Endothelial cell of umbilical vein (primary cell): ENCODE results near the gene AGT. TPM values are rescaled to one million over a fixed set of nuclear protein-coding genes. Genes with fewer than 3 reads are reported as not detected.

ENCODE experiments used
- BruUV-seq: library from RNA; stranded (reverse); fragments of 400-500 nt; replicated peaks from 2 replicates; lab custom pipeline; 2021; lab: Mats Ljungman, UMichigan
- CTCF ChIA-PET: fragments of 300-600, 350-600 bp; sonication (Branson Sonifier 250); formaldehyde crosslinking; loops from one replicate; lab custom pipeline; 2021; ENCODE audit warnings: antibody characterized with exemption, inconsistent platforms; lab: Charles Lee
- POLR2A ChIA-PET: fragments of 300-600, 350-600 bp; sonication (Branson Sonifier 250); formaldehyde crosslinking; loops from one replicate; lab custom pipeline; 2021; ENCODE audit warnings: antibody characterized with exemption, inconsistent platforms; lab: Charles Lee
- DNase-seq: peaks from one replicate; pipeline ENCODE4 v3.0.0-alpha.2; 2011; ENCODE audit warnings: low read depth, low spot score
- FAIRE-seq: peaks from 2 replicates; lab custom pipeline; 2011; peaks lifted over from hg19 to GRCh38; lab: Jason Lieb, UNC
- H2AFZ ChIP-seq: 2 replicates; pipeline ENCODE4 v1.6.0; 2012; ENCODE audit warnings: low read depth, low read length, control low read depth, inconsistent platforms
- H3K27ac ChIP-seq: 2 replicates; pipeline ENCODE4 v1.5.1; 2011; ENCODE audit warnings: low read depth, mild to moderate bottlenecking, control low read depth, low read length, moderate library complexity; ENCODE audit not compliant: insufficient read depth
- H3K27me3 ChIP-seq, 2 experiments: 2 replicates each; pipeline versions ENCODE4 v1.6.0 to v1.6.1; 2011; ENCODE audit warnings: low read length in 2 of 2, mixed read lengths in 1 of 2; ENCODE audit not compliant: control insufficient read depth in 2 of 2, insufficient read depth in 2 of 2
- H3K36me3 ChIP-seq, 2 experiments: 2 replicates in 1 of 2; 3 replicates in 1 of 2; pipeline ENCODE4 v1.5.1; 2011; ENCODE audit warnings: low read length in 2 of 2, mild to moderate bottlenecking in 1 of 2, moderate library complexity in 1 of 2; ENCODE audit not compliant: control insufficient read depth in 2 of 2, insufficient read depth in 2 of 2; ENCODE audit errors: extremely low read depth in 1 of 2
- H3K4me1 ChIP-seq: 3 replicates; pipeline ENCODE4 v1.5.1; 2011; ENCODE audit warnings: mild to moderate bottlenecking, low read length; ENCODE audit not compliant: control insufficient read depth, insufficient read depth; ENCODE audit errors: extremely low read depth
- H3K4me2 ChIP-seq: 2 replicates; pipeline ENCODE4 v1.6.1; 2011; ENCODE audit warnings: low read length, control low read depth, mixed read lengths; ENCODE audit not compliant: insufficient read depth
- H3K4me3 ChIP-seq, 3 experiments: fragments of 200-600 bp in 1 of 3; sonication (generic), shearing (Covaris generic) in 1 of 3; replicated peaks in 1 of 3; 2 replicates each; pipeline ENCODE4 v1.5.1; 2011 to 2016; ENCODE audit warnings: control low read depth in 3 of 3, low read length in 3 of 3, mild to moderate bottlenecking in 2 of 3, inconsistent platforms in 1 of 3, low read depth in 1 of 3, moderate library complexity in 1 of 3; ENCODE audit not compliant: insufficient read depth in 1 of 3
- H3K79me2 ChIP-seq: 2 replicates; pipeline ENCODE4 v1.6.0; 2012; ENCODE audit warnings: low read length, inconsistent platforms; ENCODE audit not compliant: control insufficient read depth, insufficient read depth
- H3K9ac ChIP-seq: replicated peaks from 2 replicates; pipeline ENCODE3; 2011; ENCODE audit warnings: low read length, control low read depth; ENCODE audit not compliant: insufficient read depth; ENCODE audit errors: extremely low read depth
- H3K9me1 ChIP-seq: replicated peaks from 3 replicates; pipeline ENCODE4 v1.6.0; 2011; ENCODE audit warnings: mild to moderate bottlenecking, low read length; ENCODE audit not compliant: control insufficient read depth, insufficient read depth; ENCODE audit errors: extremely low read depth
- H3K9me3 ChIP-seq: replicated peaks from 2 replicates; pipeline ENCODE4 v1.5.1; 2012; ENCODE audit warnings: low read length, inconsistent platforms; ENCODE audit not compliant: control insufficient read depth, insufficient read depth
- H4K20me1 ChIP-seq: replicated peaks from 2 replicates; pipeline ENCODE3; 2011; ENCODE audit warnings: mild to moderate bottlenecking, low read length; ENCODE audit not compliant: control insufficient read depth, insufficient read depth; ENCODE audit errors: extremely low read depth
- EZH2 ChIP-seq: IDR thresholded peaks from 2 replicates; pipeline ENCODE4 v1.6.1; 2012; ENCODE audit warnings: borderline replicate concordance, low read depth, mild to moderate bottlenecking, moderate library complexity, low read length, inconsistent platforms; ENCODE audit not compliant: severe bottlenecking
- FOS ChIP-seq: IDR thresholded peaks from 2 replicates; pipeline ENCODE4 v1.6.1; 2011; ENCODE audit warnings: mild to moderate bottlenecking, low read length, moderate library complexity, borderline replicate concordance; ENCODE audit not compliant: insufficient read depth
- GATA2 ChIP-seq: IDR thresholded peaks from 2 replicates; pipeline ENCODE4 v1.7.0; 2011; ENCODE audit warnings: low read depth, mild to moderate bottlenecking, moderate library complexity, mixed read lengths, low read length; ENCODE audit not compliant: insufficient read length, insufficient read depth
- JUN ChIP-seq: IDR thresholded peaks from 2 replicates; pipeline ENCODE4 v1.6.1; 2011; ENCODE audit warnings: borderline replicate concordance, low read depth; ENCODE audit not compliant: insufficient read length, insufficient read depth
- MYC ChIP-seq: IDR thresholded peaks from one replicate; pipeline ENCODE4 v1.6.1; 2011; ENCODE audit warnings: mild to moderate bottlenecking, low read depth, low read length
- POLR2A ChIP-seq: IDR thresholded peaks from 2 replicates; pipeline ENCODE4 v1.6.1; 2012; ENCODE audit warnings: low read depth, mild to moderate bottlenecking, control low read depth, low read length
- POLR2AphosphoS5 ChIP-seq: IDR thresholded peaks from 2 replicates; pipeline ENCODE4 v1.6.1; 2012; ENCODE audit warnings: low read depth, mild to moderate bottlenecking, control low read depth, low read length, moderate library complexity; ENCODE audit not compliant: insufficient read depth
- dilution Hi-C: fragments of 300-500 bp; cut with MboI; formaldehyde crosslinking; loops from one replicate; pipeline ENCODE4 v1.15.0; 2019; ENCODE audit warnings: low sequenced_read_pairs; ENCODE audit not compliant: extremely low pct_ligation_motif_present
- intact Hi-C: fragments of 100-400 bp; cut with micrococcal nuclease; formaldehyde crosslinking; loops from one replicate; pipeline ENCODE4 v1.10.0; 2022
- polyA plus RNA-seq, 4 experiments: library from polyadenylated mRNA; depleted of rRNA in 3 of 4; stranded (reverse) in 3 of 4; unstranded in 1 of 4; fragments of >200 nt; gene quantifications; 2 replicates each; pipeline versions ENCODE4 v1.2.1 to v1.2.3, GENCODE V29; 2011 to 2012; ENCODE audit warnings: missing spikeins in 1 of 4
- total RNA-seq: library from RNA; stranded (reverse); gene quantifications from 2 replicates; pipeline ENCODE4 v1.2.3, GENCODE V29; 2021
- TF ChIP-seq, protein P1 (sequence below), 2 donors: IDR thresholded peaks; 1 replicate in 1 of 2; 2 replicates in 1 of 2; pipeline ENCODE4 v1.5.1; 2011; ENCODE audit warnings: low read length in 2 of 2, mild to moderate bottlenecking in 2 of 2, moderate library complexity in 2 of 2, control low read depth in 1 of 2, inconsistent platforms in 1 of 2, low read depth in 1 of 2; ENCODE audit not compliant: insufficient read depth in 1 of 2; ENCODE audit errors: extremely low read depth in 1 of 2
- TF ChIP-seq, protein P2 (sequence below): IDR thresholded peaks from 2 replicates; pipeline ENCODE4 v1.6.1; 2011; ENCODE audit not compliant: insufficient read depth, insufficient read length

The AGT gene
- total and polyA plus RNA-seq, 2 donors (not counting 3 experiments of a cell fraction or from before 2014, with no cell fraction given), result not detected

DNA sequence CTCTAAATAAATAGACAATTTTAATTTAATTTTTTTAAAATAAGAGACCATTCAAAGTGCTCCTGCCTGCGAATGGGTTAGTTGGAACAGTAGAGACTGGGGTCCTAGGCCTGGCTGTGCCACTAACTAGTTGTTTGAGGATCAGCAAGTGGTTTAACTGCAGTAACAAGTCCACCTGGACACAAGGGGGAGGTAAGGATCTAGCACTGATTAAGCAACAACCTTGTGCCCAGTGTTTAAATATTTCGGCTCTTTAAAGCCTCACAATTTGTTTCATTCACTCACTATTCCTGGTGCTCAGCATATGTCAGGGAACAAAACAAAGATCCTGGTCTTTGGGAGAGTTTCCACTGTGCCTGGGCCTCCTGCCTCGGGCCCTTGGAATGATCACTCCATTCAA, 1.6 kb upstream of the AGT start:
- Histone ChIP-seq H3K27me3 (no peaks in the 10 kb centered on the region), H3K9me3 (no peaks in the 10 kb centered on the region), H3K27ac (no peak overlapping the region), H3K9ac (no peak overlapping the region), H3K4me3 (no peak overlapping the region), H3K79me2 (no peaks in the 10 kb centered on the region), H3K4me2 (no peak overlapping the region), H2AFZ (no peak overlapping the region), H3K36me3 (no peaks in the 10 kb centered on the region), H3K9me1 (no peaks in the 10 kb centered on the region), H4K20me1 (no peaks in the 10 kb centered on the region), H3K4me1 (no peaks in the 10 kb centered on the region)
- POLR2A ChIA-PET, result no interaction called here
- TF ChIP-seq POLR2AphosphoS5 (no peak), MYC (no peak), JUN (no peak), EZH2 (no peak), GATA2 (no peak), POLR2A (no peak), FOS (no peak)
- TF ChIP-seq, protein P1, sequence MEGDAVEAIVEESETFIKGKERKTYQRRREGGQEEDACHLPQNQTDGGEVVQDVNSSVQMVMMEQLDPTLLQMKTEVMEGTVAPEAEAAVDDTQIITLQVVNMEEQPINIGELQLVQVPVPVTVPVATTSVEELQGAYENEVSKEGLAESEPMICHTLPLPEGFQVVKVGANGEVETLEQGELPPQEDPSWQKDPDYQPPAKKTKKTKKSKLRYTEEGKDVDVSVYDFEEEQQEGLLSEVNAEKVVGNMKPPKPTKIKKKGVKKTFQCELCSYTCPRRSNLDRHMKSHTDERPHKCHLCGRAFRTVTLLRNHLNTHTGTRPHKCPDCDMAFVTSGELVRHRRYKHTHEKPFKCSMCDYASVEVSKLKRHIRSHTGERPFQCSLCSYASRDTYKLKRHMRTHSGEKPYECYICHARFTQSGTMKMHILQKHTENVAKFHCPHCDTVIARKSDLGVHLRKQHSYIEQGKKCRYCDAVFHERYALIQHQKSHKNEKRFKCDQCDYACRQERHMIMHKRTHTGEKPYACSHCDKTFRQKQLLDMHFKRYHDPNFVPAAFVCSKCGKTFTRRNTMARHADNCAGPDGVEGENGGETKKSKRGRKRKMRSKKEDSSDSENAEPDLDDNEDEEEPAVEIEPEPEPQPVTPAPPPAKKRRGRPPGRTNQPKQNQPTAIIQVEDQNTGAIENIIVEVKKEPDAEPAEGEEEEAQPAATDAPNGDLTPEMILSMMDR (IDR thresholded peaks at IDR 0.05; ENCODE audit: extremely low read depth in 1 of 2, insufficient read depth in 1 of 2, low read depth in 1 of 2, low read length in 2 of 2), result no peak
- TF ChIP-seq, protein P2, sequence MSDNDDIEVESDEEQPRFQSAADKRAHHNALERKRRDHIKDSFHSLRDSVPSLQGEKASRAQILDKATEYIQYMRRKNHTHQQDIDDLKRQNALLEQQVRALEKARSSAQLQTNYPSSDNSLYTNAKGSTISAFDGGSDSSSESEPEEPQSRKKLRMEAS, result no peak
- intact Hi-C loops (no loop called here), dilution Hi-C loops (no loop called here)
- FAIRE-seq (no peak), DNase-seq (no peak)
- no TSS peak for BruUV-seq
- CTCF ChIA-PET, result no interaction called here
